ENCODE data around the gene FGF22.

GRCh38 chr19:644789-645188 is 5.1 kb downstream of the FGF22 start:
- TF ChIP-seq EZH2 (IDR thresholded peaks at IDR 0.05; ENCODE audit: borderline replicate concordance) (no peak), CTCF (IDR thresholded peaks at IDR 0.05; ENCODE audit: poor library complexity) (no peak), EZH2phosphoT487 (IDR thresholded peaks at IDR 0.05; ENCODE audit: low read depth, severe bottlenecking, unreplicated experiment) (no peak)
